GM13977 (cell line): ENCODE measurements around the gene MARCKS.
"Not testable (repeated sequence)": the region's sequence is repeated elsewhere in the genome, so short reads cannot be mapped to it uniquely, and the experiment has no call there.

Experiments used
- DNase-seq: peaks from one replicate; pipeline ENCODE4 v3.0.0; 2012; ENCODE audit warnings: low spot score
- CTCF ChIP-seq: IDR thresholded peaks from 2 replicates; pipeline ENCODE4 v1.5.1; 2012; ENCODE audit warnings: mild to moderate bottlenecking, control low read depth; ENCODE audit not compliant: insufficient read depth; ENCODE audit errors: extremely low read depth, missing control alignments
- in situ Hi-C: fragments of 300-500 bp; cut with MboI; formaldehyde crosslinking; loops from one replicate; pipeline ENCODE4 v1.12.0; 2022; ENCODE audit warnings: low sequenced_read_pairs, low pct_unique_long_range_greater_than_20kb, mixed read lengths, inconsistent platforms; ENCODE audit not compliant: unreplicated experiment

The MARCKS gene

GRCh38 chr6:113907102-113907815, 50.1 kb downstream of the MARCKS start:
- DNase-seq, result no peak
- in situ Hi-C loops, result loop anchor here (10.0 to 25.0 kb wide), 2 partner anchors 1122 to 1720 kb away; no protein-coding TSS in a partner anchor
- no peak for TF ChIP-seq CTCF

- no peak for TF ChIP-seq CTCF
- in situ Hi-C loops, result loop anchor here (10.0 to 25.0 kb wide), 2 partner anchors 1124 to 1722 kb away; no protein-coding TSS in a partner anchor
- no peak for DNase-seq
These were observed 51.7 kb downstream of the MARCKS start for GRCh38 chr6:113908801-113909200.

- peak; percentile 63 for DNase-seq
- in situ Hi-C loops, result loop anchor here (10.0 to 25.0 kb wide), 2 partner anchors 1125 to 1722 kb away; no protein-coding TSS in a partner anchor
- peak; percentile 58 for TF ChIP-seq CTCF
These were observed 52.2 kb downstream of the MARCKS start for GRCh38 chr6:113909224-113909856.

GRCh38 chr6:113910285-113910684, 53.1 kb downstream of the MARCKS start:
- not testable (repeated sequence) for DNase-seq
- in situ Hi-C loops, result loop anchor here (25.0 kb wide), 1 partner anchor 1723 kb away; no protein-coding TSS in a partner anchor
